ENCODE data around the gene LRRC32. TPM values are rescaled to one million over a fixed set of nuclear protein-coding genes. Genes with fewer than 3 reads are reported as not detected.

LRRC32 gene, protein sequence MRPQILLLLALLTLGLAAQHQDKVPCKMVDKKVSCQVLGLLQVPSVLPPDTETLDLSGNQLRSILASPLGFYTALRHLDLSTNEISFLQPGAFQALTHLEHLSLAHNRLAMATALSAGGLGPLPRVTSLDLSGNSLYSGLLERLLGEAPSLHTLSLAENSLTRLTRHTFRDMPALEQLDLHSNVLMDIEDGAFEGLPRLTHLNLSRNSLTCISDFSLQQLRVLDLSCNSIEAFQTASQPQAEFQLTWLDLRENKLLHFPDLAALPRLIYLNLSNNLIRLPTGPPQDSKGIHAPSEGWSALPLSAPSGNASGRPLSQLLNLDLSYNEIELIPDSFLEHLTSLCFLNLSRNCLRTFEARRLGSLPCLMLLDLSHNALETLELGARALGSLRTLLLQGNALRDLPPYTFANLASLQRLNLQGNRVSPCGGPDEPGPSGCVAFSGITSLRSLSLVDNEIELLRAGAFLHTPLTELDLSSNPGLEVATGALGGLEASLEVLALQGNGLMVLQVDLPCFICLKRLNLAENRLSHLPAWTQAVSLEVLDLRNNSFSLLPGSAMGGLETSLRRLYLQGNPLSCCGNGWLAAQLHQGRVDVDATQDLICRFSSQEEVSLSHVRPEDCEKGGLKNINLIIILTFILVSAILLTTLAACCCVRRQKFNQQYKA
- total RNA-seq: 37.9 to 44.4 TPM (median 43.2 TPM) in 3 replicates

DNA sequence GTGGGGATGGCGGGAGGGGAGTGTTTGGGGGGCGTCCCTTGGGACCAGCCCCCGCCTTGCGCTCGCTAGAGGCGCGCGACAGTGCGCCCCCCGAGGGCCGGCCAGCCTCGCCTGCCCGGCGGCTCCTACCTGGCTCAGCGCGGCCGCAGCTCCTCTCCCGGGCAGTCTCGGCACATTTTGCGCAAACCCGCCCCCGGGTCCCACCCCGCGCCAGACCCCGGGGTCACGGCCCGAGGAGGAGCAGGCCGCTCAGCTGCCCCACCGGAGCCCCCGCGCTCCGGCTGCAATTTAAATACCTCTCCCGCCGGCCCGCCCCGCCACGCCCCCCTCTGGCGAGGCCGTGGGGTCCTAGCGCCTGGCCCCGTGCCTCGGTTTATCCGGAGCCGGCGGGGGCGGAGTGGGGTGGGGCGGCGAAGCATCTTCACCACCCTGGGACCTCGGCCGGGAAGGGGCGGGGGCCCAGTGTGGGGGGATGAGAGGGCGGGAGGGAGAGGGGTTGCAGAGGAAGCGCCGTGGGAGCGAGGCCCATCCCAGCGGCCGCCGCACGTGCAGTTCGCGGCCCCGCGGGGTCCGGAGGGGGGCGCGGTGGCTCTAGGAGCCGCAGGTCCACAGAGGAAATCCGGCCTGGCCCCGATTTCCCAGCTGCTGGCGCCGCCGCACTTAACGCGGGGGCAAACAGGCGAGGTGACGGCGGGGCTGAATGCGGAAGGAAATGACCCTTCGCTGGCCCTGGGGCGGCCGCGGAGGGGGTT, at the start of gene LRRC32:
LRRC32 (minus strand) TSS at position 263 of the 752 bp plus-strand sequence. CDS start 4,793 bp downstream, outside the sequence.
- Mint-ChIP-seq H3K4me1 (peaks cover 19% of the 10 kb centered on the region), H3K4me3 (peak within 1 kb of the TSS; percentile 78), H3K27me3 (ENCODE audit: low read depth) (peaks cover 11% of the 10 kb centered on the region), H3K36me3 (no peaks in the 10 kb centered on the region), H3K9me3 (no peaks in the 10 kb centered on the region), H3K27ac (peak within 1 kb of the TSS; percentile 75)
- TF ChIP-seq, protein P1, sequence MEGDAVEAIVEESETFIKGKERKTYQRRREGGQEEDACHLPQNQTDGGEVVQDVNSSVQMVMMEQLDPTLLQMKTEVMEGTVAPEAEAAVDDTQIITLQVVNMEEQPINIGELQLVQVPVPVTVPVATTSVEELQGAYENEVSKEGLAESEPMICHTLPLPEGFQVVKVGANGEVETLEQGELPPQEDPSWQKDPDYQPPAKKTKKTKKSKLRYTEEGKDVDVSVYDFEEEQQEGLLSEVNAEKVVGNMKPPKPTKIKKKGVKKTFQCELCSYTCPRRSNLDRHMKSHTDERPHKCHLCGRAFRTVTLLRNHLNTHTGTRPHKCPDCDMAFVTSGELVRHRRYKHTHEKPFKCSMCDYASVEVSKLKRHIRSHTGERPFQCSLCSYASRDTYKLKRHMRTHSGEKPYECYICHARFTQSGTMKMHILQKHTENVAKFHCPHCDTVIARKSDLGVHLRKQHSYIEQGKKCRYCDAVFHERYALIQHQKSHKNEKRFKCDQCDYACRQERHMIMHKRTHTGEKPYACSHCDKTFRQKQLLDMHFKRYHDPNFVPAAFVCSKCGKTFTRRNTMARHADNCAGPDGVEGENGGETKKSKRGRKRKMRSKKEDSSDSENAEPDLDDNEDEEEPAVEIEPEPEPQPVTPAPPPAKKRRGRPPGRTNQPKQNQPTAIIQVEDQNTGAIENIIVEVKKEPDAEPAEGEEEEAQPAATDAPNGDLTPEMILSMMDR (IDR thresholded peaks at IDR 0.05; ENCODE audit: unreplicated experiment): no peak
- DNase-seq (ENCODE audit: low spot score in 2 of 2, unreplicated experiment in 2 of 2): no peak

DNA sequence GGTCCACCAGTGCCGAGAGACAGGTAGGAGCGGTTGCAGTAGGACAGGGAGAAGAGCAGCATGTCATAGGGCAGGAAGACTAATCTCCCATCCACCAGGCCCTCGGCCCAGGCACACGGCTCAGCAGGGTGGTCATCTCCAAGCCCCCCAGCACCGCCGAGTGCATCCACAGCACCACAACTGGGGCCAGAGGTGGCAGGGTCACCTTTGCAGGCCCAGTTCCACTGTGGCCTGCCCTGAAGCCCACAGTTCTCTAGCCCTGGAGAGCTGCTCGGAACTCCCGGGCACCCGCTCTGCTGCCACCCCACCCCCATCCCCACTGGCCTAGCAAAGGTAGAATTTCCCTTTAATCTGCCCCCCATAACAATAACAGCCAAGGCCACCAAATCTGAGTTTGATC, 49.1 kb upstream of the LRRC32 start:
- Mint-ChIP-seq H3K27ac (no peak overlapping the region), H3K9me3 (no peaks in the 10 kb centered on the region), H3K4me1 (peaks cover 3% of the 10 kb centered on the region), H3K36me3 (no peaks in the 10 kb centered on the region), H3K27me3 (ENCODE audit: low read depth) (peaks cover 27% of the 10 kb centered on the region), H3K4me3 (no peak overlapping the region)
- TF ChIP-seq, protein P1 (IDR thresholded peaks at IDR 0.05; ENCODE audit: unreplicated experiment): no peak
- no peak for DNase-seq (ENCODE audit: low spot score in 2 of 2, unreplicated experiment in 2 of 2)

DNA sequence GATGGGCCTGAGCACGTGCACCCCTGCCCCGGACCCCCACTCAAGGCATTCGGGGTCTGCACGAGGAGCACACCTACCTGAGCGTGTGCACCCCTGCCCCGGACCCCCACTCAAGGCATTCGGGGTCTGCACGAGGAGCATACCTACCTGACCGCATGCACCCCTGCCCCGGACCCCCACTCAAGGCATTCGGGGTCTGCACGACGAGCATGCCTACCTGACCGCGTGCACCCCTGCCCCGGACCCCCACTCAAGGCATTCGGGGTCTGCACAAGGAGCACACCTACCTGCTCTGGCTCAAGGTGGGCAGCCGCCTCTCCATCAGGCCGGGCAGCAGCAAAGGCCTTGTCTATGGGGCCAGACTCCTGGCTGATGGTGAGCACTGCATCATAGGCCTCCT, 48.7 kb upstream of the LRRC32 start:
- Mint-ChIP-seq H3K4me1 (peaks cover 3% of the 10 kb centered on the region), H3K9me3 (no peaks in the 10 kb centered on the region), H3K27ac (no peak overlapping the region), H3K36me3 (no peaks in the 10 kb centered on the region), H3K4me3 (no peak overlapping the region), H3K27me3 (ENCODE audit: low read depth) (peaks cover 25% of the 10 kb centered on the region)
- TF ChIP-seq, protein P1 (IDR thresholded peaks at IDR 0.05; ENCODE audit: unreplicated experiment): no peak
- DNase-seq (ENCODE audit: low spot score in 2 of 2, unreplicated experiment in 2 of 2): no peak

DNA sequence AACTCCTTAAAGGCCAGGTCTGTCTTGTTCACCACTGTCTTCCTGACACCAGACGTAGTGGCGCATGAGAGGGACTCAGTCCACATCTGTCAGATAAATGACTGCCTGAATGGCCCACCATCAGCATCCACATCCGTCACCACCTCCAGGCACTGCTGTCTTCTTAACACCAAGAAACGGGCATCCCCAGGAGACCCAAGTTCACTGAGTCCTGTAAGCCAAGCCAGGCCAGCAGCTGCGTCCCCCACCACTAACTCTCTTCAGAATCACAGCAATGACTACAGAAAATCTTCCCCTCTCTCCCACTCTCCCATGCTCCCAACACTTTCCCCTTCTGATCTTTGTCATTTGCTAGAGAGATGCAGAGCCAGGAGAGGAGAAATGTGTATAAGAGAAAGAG, 47.3 kb upstream of the LRRC32 start:
- Mint-ChIP-seq H3K4me1 (peaks cover 3% of the 10 kb centered on the region), H3K27ac (no peak overlapping the region), H3K36me3 (no peaks in the 10 kb centered on the region), H3K27me3 (ENCODE audit: low read depth) (peaks cover 10% of the 10 kb centered on the region), H3K9me3 (no peaks in the 10 kb centered on the region), H3K4me3 (no peak overlapping the region)
- TF ChIP-seq, protein P1 (IDR thresholded peaks at IDR 0.05; ENCODE audit: unreplicated experiment): no peak
- DNase-seq (ENCODE audit: low spot score in 2 of 2, unreplicated experiment in 2 of 2): no peak

DNA sequence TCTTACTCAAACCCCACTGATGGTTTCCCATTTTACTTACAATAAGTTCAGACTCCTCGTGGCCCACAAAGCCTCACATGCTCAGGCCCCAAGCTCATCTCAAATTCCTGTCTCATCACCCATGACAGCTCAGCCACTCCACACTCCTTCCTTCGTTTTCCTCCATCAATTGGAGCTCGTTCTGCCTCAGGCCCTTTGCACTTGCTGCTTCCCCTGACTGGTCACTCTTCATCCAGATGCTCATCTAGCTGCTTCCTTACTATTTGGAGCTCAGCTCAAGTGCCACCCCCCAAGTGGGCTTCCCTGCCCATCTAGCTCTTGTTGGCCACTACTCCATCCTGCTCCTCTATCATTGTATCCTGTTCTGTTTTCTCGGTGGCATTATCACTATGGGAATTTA, 46.8 kb upstream of the LRRC32 start:
- DNase-seq (ENCODE audit: low spot score in 2 of 2, unreplicated experiment in 2 of 2): no peak
- H3K9me3 Mint-ChIP-seq: no peaks in the 10 kb centered on the region
- H3K27me3 Mint-ChIP-seq (ENCODE audit: low read depth): peaks cover 6% of the 10 kb centered on the region
- TF ChIP-seq, protein P1 (IDR thresholded peaks at IDR 0.05; ENCODE audit: unreplicated experiment): no peak
- no peaks in the 10 kb centered on the region for H3K36me3 Mint-ChIP-seq
- no peak overlapping the region for H3K4me3 Mint-ChIP-seq
- H3K4me1 Mint-ChIP-seq: peaks cover 3% of the 10 kb centered on the region
- no peak overlapping the region for H3K27ac Mint-ChIP-seq

All from mesothelial cell of epicardium (in vitro differentiated cells).